Sigmoid colon (tissue), 4 donors: Measurements from ENCODE around the gene SPOP.

ENCODE experiments used
- EP300 ChIP-seq, 4 donors: sonication (generic); formaldehyde crosslinking; IDR thresholded peaks; one replicate each; pipeline ENCODE4 v1.6.1; 2017; ENCODE audit warnings: antibody characterized with exemption in 4 of 4
- POLR2A ChIP-seq, 2 donors: fragments of 450-650 bp; IDR thresholded peaks; one replicate each; pipeline ENCODE4 v1.6.1; 2016; ENCODE audit warnings: antibody characterized with exemption in 2 of 2, mild to moderate bottlenecking in 2 of 2, moderate library complexity in 2 of 2
- TF ChIP-seq, protein P1 (sequence below), 4 experiments: fragments of 450-650 bp in 3 of 4; fragments of 200-600 bp in 1 of 4; IDR thresholded peaks; one replicate each; pipeline ENCODE4 v1.5.1; 2016 to 2019; ENCODE audit warnings: antibody characterized with exemption in 4 of 4, mild to moderate bottlenecking in 3 of 4, moderate library complexity in 2 of 4

DNA sequence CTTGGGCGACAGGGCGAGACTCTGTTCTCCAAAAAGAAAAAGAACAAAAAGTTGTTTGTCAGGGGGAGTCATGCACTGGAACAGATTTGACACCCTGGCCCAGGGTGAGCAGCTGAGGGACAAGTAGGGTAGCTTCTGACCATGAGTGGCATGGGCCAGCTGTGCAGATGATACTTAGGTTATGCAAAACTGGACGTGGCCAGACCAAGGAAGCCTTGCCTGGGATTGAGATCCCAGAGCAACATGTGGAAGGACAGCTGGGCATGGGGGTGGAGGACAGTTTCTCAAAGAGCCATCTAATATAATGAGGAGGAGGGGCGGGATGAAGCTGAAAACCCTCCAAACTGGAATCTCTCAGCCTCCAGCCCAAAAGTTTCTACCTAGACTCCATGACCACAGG is 49.5 kb upstream of the SPOP start:
- TF ChIP-seq POLR2A (IDR thresholded peaks at IDR 0.05) (no peak), EP300 (IDR thresholded peaks at IDR 0.05) (no peak)
- TF ChIP-seq, protein P1, sequence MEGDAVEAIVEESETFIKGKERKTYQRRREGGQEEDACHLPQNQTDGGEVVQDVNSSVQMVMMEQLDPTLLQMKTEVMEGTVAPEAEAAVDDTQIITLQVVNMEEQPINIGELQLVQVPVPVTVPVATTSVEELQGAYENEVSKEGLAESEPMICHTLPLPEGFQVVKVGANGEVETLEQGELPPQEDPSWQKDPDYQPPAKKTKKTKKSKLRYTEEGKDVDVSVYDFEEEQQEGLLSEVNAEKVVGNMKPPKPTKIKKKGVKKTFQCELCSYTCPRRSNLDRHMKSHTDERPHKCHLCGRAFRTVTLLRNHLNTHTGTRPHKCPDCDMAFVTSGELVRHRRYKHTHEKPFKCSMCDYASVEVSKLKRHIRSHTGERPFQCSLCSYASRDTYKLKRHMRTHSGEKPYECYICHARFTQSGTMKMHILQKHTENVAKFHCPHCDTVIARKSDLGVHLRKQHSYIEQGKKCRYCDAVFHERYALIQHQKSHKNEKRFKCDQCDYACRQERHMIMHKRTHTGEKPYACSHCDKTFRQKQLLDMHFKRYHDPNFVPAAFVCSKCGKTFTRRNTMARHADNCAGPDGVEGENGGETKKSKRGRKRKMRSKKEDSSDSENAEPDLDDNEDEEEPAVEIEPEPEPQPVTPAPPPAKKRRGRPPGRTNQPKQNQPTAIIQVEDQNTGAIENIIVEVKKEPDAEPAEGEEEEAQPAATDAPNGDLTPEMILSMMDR (IDR thresholded peaks at IDR 0.05) = no peak
